ENCODE data around the gene FRS3. TPM values are rescaled to one million over a fixed set of nuclear protein-coding genes. Genes with fewer than 3 reads are reported as not detected.

FRS3 gene
- total RNA-seq, 4 donors from 2014 or later = 1.9 to 3.9 (median 3.7) TPM

DNA sequence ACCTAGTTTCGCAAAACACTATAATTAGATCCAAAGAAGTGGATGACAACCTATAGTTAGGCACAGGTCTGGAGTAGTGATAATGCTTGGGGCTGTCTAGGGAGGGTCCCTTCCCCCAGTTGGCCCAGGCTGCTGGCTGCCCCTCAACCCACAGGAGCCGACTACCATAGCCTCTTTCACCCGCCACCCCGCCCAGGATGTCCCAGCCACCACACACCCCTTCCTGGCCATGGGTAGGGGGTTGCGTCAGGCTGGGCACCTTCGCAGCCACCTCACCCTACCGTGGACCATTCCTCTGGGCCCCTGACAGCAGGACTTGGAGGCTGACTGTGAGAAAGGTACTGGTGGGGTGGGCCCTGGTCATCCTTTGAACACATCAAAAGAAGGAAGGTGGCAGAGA lies 52.8 kb downstream of the FRS3 start:
- Histone ChIP-seq H3K4me1 (peaks cover 70% of the 10 kb centered on the region), H3K27ac (no peak overlapping the region)
- 67% methylated on average over 7 of the region's 7 CpGs for WGBS

DNA sequence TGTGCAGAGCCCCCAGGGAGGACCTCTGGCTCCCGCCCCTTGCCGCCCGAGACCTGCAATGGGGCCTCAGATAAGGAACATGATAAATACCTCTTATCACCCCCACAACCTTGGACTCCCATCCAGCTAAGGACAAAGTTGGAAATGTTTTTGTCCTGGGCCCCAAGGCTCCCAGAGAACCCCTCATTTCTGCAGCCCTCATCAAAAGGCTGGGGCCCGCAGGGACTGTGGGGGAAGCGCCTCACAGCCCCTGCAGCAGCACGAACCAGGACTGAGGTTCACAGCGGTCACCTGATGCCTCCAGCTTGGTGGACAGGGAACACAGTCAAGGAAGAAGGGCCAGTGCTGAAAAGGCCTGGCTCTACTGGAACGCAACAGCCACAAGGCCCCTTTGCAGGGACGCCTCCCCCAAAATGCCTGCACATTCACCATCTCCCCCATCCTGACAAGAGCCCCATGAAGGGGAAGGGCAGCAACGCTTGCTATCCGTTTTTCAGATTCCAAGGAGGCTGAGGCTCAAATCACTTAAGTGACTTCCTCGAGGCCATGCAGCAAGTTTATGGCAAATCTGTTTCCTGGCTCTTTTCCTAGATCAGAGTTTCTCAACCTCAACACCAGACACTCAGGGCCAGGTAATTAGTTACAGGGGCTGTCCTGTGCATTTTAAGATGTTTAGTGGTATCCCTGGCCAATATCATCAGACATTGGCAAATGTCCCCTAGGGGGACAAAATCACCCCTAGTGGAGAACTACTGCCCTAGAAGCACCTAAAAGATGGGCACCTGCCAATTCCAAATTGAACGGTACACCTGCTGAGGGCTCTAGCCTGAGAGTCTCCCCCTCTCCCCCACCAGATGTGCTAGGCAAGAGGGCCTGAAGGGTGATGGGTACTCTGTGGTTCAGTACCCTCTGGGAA lies 54.9 kb downstream of the FRS3 start:
- Histone ChIP-seq H3K27ac (no peak overlapping the region), H3K9me3 (no peaks in the 10 kb centered on the region), H3K4me3 (no peak overlapping the region), H3K27me3 (no peaks in the 10 kb centered on the region), H3K36me3 (no peaks in the 10 kb centered on the region), H3K4me1 (peaks cover 51% of the 10 kb centered on the region)
- 66% methylated on average over 9 of the region's 13 CpGs for WGBS
- no peak for DNase-seq (ENCODE audit: low spot score in 2 of 2)
- TF ChIP-seq, protein P1, sequence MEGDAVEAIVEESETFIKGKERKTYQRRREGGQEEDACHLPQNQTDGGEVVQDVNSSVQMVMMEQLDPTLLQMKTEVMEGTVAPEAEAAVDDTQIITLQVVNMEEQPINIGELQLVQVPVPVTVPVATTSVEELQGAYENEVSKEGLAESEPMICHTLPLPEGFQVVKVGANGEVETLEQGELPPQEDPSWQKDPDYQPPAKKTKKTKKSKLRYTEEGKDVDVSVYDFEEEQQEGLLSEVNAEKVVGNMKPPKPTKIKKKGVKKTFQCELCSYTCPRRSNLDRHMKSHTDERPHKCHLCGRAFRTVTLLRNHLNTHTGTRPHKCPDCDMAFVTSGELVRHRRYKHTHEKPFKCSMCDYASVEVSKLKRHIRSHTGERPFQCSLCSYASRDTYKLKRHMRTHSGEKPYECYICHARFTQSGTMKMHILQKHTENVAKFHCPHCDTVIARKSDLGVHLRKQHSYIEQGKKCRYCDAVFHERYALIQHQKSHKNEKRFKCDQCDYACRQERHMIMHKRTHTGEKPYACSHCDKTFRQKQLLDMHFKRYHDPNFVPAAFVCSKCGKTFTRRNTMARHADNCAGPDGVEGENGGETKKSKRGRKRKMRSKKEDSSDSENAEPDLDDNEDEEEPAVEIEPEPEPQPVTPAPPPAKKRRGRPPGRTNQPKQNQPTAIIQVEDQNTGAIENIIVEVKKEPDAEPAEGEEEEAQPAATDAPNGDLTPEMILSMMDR (IDR thresholded peaks at IDR 0.05) = no peak
- TF ChIP-seq POLR2A (IDR thresholded peaks at IDR 0.05) = no peak
- TF ChIP-seq POLR2AphosphoS5 (IDR thresholded peaks at IDR 0.05) = no peak
- TF ChIP-seq EP300 (IDR thresholded peaks at IDR 0.05) = no peak

More for the DNA sequence above, 52.8 kb downstream of the FRS3 start:
- Histone ChIP-seq H3K36me3 (no peaks in the 10 kb centered on the region), H3K4me3 (no peak overlapping the region), H3K27me3 (no peaks in the 10 kb centered on the region), H3K9me3 (no peaks in the 10 kb centered on the region)
- TF ChIP-seq POLR2AphosphoS5 (IDR thresholded peaks at IDR 0.05) (no peak), POLR2A (IDR thresholded peaks at IDR 0.05) (no peak), EP300 (IDR thresholded peaks at IDR 0.05) (no peak)
- TF ChIP-seq, protein P1 (IDR thresholded peaks at IDR 0.05) = no peak
- DNase-seq (ENCODE audit: low spot score in 2 of 2) = no peak

DNA sequence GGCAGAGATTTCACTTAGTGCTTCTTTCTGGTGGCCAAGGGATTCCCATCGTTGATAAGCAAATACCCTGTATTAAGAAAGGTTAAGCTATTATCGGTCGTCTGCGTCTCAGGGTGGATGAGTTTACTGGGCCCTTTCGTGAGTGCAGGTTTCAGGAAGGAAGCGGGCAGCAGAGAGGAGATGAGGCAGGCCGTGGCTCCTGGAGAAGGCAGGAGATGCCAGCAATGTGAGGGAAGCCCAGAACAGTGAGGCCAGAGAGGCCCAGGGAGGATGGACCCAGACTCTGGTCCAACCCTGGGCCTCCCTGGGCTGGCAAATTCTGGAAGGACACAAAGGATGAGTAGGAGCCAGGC lies 55.5 kb downstream of the FRS3 start:
- H3K4me1 ChIP-seq = peaks cover 51% of the 10 kb centered on the region
- TF ChIP-seq POLR2AphosphoS5 (IDR thresholded peaks at IDR 0.05) = no peak
- TF ChIP-seq EP300 (IDR thresholded peaks at IDR 0.05) = no peak
- TF ChIP-seq POLR2A (IDR thresholded peaks at IDR 0.05) = no peak
- TF ChIP-seq, protein P1 (IDR thresholded peaks at IDR 0.05) = no peak
- no peak overlapping the region for H3K4me3 ChIP-seq
- 80% methylated on average over 7 of the region's 7 CpGs for WGBS
- no peaks in the 10 kb centered on the region for H3K27me3 ChIP-seq
- H3K9me3 ChIP-seq = no peaks in the 10 kb centered on the region
- H3K36me3 ChIP-seq = no peaks in the 10 kb centered on the region
- no peak for DNase-seq (ENCODE audit: low spot score in 2 of 2)
- no peak overlapping the region for H3K27ac ChIP-seq

DNA sequence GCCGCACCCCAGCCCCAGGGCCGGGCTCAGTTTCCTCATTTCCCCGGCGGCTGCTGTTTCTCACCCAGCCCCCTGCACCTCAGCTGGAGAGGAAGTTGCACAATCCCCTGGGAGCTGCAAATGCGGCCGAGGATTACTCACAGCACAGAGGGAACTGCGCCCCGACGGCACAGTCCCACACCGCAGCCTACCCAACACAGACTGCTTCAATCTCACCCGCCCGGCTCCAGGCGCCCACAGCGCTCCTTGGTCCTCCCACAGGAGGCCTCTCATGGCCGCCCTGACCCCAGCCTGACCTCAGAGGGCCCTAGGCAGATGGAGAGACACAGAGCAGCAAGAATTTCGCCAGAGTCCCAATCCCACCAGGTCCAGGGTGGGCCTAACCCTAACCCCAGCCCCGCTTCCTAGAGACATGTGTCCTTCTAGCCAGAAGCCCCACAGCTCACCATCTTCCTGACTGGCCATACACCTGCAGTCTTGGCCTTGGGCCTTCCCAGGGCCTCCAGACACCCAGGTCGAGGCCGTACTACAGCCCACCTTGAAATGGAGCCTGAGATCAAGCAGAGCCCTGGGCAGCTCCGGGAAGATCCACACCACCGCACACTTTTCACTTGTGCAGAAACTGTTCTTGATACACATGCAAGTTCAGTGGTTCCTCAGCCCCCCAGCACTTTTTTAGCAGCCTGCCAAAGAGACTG lies 56.0 kb downstream of the FRS3 start:
- DNase-seq (ENCODE audit: low spot score in 2 of 2) = peak; percentile 85 to 92
- Histone ChIP-seq H3K27me3 (no peaks in the 10 kb centered on the region), H3K27ac (peak overlapping the region; percentile 40), H3K4me3 (no peak overlapping the region), H3K9me3 (no peaks in the 10 kb centered on the region), H3K4me1 (peaks cover 51% of the 10 kb centered on the region), H3K36me3 (no peaks in the 10 kb centered on the region)
- TF ChIP-seq POLR2AphosphoS5 (IDR thresholded peaks at IDR 0.05) = peak in 1 of 3 donors; percentile 14
- TF ChIP-seq, protein P1 (IDR thresholded peaks at IDR 0.05) = no peak
- WGBS = 72% methylated on average over 12 of the region's 21 CpGs

DNA sequence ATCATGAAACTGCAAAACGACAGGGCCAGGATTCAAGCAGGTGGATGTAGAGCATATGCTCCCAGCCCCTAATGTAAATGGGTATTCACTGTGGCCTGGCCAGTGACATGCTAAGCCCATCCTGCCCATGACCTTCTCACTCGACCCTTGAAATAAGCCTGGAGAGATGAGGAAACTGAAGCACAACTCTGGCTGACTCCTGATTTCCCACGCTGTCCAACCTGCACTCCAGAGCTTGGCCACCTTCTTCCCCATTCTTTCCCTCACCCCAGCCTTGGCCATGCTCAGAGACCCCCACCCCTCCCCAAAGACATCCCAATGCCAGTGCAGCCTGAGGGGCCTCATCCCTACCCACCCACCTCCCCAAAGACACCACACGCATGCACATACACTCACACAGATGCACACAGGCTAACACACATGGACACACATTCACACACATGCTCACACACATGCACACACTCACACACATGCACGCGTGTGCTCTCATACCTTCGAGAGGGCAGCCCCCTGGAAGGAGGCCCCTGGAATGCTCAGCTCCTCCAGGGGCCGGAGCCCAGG lies 56.7 kb downstream of the FRS3 start:
- Histone ChIP-seq H3K27ac (peak overlapping the region; percentile 1), H3K36me3 (no peaks in the 10 kb centered on the region), H3K9me3 (no peaks in the 10 kb centered on the region), H3K4me1 (peaks cover 51% of the 10 kb centered on the region), H3K27me3 (no peaks in the 10 kb centered on the region), H3K4me3 (no peak overlapping the region)
- TF ChIP-seq POLR2AphosphoS5 (IDR thresholded peaks at IDR 0.05) (no peak), EP300 (IDR thresholded peaks at IDR 0.05) (no peak), POLR2A (IDR thresholded peaks at IDR 0.05) (no peak)
- TF ChIP-seq, protein P1 (IDR thresholded peaks at IDR 0.05) = no peak
- WGBS = 60% methylated on average over 6 of the region's 8 CpGs
- DNase-seq (ENCODE audit: low spot score in 2 of 2) = no peak
